Activated CD8-positive, alpha-beta memory T cell treated with anti-CD3 and anti-CD28 coated beads for 4 hours (primary cell): ENCODE data around the gene SRGAP1.
"Not testable (repeated sequence)": the region's sequence is repeated elsewhere in the genome, so short reads cannot be mapped to it uniquely, and the experiment has no call there.

Experiments
- DNase-seq, 2 donors: peaks; one replicate each; pipeline ENCODE4 v3.0.0-alpha.2; 2020; ENCODE audit warnings: low read depth in 2 of 2

Gene SRGAP1

DNA sequence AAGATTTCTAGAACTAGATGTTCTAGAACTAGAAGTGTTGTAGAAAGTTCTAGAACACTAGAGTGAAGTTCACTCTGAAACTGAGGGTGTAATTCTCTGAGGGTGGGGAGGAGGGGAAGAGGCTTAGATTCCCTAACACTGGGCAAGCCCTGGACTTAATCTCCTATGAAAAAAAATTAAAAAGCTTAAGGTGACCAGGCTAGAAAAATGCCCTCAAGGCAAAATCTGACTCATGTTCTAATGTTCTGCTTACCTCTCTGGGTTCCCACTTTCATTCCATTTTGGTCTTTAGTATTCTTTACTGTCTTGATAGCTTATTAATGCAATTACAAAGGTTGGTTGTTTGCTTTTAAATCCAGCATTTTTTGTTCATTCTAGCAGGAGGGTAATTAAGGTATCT is 276.1 kb downstream of the SRGAP1 start:
- no peak for DNase-seq

DNA sequence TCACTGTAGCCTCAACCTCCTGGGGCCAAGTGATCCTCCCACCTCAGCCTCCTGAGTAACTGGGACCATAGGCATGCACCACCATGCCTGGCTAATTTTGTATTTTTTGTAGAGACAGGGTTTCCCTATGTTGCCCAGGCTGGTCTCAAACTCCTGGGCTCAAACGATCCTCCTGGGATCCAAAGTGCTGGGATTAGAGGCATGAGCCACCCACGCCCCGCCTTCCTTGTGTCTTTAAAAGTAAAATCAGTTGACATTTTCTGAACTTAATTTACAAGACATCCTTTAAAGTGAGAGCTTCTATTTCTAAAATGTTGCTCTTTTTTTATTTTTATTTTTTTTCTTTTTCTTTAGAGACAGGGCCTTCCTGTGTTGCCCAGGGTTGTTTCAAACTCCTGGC is 276.6 kb downstream of the SRGAP1 start:
- not testable (repeated sequence) for DNase-seq

GRCh38 chr12:64122154-64122553 is 277.7 kb downstream of the SRGAP1 start:
- DNase-seq, result no peak

- DNase-seq, result no peak
Observed at GRCh38 chr12:64122995-64123394, 278.5 kb downstream of the SRGAP1 start.

- no peak for DNase-seq
Observed at GRCh38 chr12:64123448-64123847, 278.9 kb downstream of the SRGAP1 start.

- no peak for DNase-seq
Observed at GRCh38 chr12:64124511-64125197, 280.2 kb downstream of the SRGAP1 start.

GRCh38 chr12:64125913-64126312 is 281.4 kb downstream of the SRGAP1 start:
- DNase-seq, result no peak

- DNase-seq, result no peak
Observed at GRCh38 chr12:64127811-64128210, 283.3 kb downstream of the SRGAP1 start.

GRCh38 chr12:64128366-64128765 is 283.9 kb downstream of the SRGAP1 start:
- DNase-seq, result no peak

GRCh38 chr12:64130476-64130875 is 286.0 kb downstream of the SRGAP1 start:
- not testable (repeated sequence) for DNase-seq

GRCh38 chr12:64131456-64131855 is 287.0 kb downstream of the SRGAP1 start:
- DNase-seq, result not testable (repeated sequence)

DNA sequence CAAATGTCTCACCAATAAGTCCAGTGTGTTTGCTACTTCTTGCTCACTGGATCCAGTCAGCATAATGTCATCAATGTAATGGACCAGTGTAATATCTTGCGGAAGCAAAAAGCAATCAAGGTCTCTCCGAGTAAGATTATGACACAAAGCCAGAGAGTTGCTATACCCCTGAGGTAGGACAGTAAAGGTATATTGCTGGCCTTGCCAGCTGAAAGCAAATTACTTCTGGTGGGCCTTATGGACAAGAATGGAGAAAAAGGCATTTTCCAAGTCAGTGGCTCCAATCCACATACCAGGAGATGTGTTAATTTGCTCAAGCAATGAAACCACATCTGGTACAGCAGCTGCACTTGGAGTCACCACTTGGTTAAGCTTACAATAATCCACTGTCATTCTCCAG is 288.2 kb downstream of the SRGAP1 start:
- not testable (repeated sequence) for DNase-seq

DNA sequence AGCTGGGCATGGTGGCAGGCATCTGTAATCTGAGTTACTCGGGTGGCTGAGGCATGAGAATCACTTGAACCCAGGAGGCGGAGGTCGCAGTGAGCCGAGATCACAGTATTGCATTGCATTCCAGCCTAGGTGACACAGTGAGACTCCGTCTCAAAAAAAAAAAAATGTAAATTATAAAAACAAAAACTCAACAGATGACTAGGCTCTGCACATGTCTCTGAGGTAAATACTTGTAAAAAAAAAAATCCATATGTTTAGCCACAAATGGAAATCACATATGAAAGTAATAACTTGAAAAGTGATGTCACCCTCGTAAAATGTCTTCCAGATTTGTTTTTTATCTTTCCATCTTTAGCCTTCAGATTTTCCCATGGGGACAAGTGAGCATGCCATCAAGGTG is 292.6 kb downstream of the SRGAP1 start:
- no peak for DNase-seq

GRCh38 chr12:64139021-64139420 is 294.5 kb downstream of the SRGAP1 start:
- no peak for DNase-seq

DNA sequence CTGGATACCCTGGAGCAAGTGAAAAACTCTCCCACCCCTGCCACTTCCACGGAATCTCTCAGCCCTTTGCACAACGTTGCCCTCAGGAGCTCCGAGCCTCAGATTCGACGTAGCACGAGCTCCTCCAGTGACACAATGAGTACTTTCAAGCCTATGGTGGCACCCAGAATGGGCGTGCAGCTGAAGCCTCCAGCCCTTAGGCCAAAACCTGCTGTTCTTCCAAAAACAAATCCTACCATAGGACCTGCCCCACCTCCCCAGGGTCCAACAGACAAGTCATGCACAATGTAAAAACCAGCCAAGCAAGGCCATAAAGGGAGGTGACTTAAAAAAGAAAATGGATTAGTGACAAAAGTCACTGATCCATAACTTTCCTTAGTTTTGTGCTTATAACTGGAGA is 297.9 kb downstream of the SRGAP1 start:
- no peak for DNase-seq

GRCh38 chr12:64142784-64143183 is 298.3 kb downstream of the SRGAP1 start:
- DNase-seq, result no peak

DNA sequence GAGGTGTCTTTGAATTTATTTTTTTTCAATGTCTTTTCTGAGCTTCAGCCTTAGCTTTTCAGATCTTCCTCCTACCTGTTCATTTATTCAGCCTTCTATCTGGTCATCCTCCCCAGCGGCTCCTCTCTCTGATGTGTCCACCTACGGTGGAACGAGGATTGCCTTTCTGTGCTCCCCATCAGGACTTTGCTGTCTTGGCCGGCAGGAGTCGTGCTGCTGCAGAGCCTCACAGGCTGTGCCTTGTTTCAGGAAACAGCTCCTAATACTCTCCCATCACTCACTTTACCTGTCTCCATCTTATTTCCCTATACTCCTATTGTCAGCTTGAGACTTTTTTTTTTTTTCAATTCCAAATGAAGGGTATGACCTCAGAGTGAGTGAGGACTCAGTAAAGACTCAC is 300.7 kb downstream of the SRGAP1 start:
- no peak for DNase-seq

- DNase-seq, result no peak
Observed at GRCh38 chr12:64147011-64147631, 302.6 kb downstream of the SRGAP1 start.

DNA sequence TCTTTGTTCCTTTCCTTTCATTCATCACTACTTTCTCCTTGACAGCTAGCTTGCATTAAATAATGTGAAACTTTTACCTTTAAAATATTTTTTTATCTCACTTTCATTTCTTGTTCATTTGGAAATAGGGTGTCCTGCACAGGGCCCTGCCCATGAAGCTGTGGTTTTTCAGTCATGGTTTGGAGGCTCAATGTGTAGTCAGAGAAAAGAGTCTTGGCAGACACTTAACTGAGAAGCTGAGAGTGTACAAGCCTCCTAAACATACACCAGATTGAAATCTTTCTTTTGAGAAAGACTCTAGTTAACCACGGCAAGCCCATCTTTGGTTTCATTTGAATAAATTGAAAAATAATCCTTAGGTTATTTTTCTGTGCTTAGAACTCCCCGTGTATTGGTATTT is 303.4 kb downstream of the SRGAP1 start:
- DNase-seq, result no peak

DNA sequence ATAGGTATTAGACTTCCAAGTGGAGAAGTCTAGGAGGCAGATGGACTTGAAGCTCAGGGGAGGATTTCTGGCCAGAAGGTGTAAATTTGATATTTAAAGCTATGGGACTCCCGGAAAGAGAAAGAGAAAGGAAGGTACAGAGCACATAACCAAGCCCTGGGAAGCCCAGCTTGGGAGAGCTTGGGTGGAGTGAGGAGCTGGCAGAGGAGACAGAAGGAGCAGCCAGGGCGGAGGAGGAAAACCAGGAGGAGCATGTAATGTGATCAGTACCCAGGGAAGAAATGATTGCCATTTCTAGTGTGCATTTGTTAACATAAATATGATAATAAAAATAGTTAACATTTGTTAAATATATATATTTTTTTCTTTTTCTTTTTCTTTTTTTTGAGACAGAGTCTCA is 310.2 kb downstream of the SRGAP1 start:
- no peak for DNase-seq

GRCh38 chr12:64157110-64157509 is 312.6 kb downstream of the SRGAP1 start:
- no peak for DNase-seq

GRCh38 chr12:64160021-64160710 is 315.7 kb downstream of the SRGAP1 start:
- DNase-seq, result no peak

DNA sequence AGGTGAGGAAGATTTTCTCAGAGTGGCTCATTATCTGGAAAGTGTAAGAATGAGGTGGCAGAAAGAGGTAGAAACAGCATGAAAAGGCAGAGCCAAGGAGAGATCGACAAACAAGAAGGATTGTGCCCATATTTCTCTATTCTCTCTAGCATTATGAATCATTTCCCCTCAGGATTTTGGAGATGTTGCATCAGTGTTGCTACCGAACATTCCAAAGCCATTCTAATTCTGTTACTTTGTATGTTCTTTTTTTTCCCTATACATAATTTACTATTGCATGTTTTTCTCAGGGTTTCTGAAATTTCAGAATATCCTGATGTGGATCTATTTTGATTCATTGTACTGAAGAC is 316.2 kb downstream of the SRGAP1 start:
- no peak for DNase-seq
